ENCODE measurements around the gene PUM1.

DNA sequence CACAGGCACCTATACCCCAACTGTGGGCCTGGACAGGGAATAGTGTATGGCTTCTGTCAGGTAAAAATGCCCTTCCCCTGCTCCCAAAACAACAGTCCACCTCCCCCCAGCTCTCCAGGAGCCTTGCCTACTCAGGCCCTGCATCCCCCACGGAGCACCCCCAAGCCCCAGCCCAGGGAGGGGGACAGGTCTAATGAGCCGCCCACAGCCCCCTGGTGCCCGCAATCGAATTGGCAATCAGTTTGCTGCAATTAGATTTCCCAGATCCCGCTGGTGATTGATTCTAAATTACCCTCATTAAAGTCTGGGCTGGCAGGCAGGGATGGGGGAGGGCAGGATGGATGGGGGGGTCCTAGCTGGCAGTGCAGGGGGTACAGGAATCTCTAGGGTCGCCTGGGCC is 165.0 kb downstream of the PUM1 start:
- TF ChIP-seq EZH2 (IDR thresholded peaks at IDR 0.05; ENCODE audit: insufficient read depth, low read length): no peak
- TF ChIP-seq CTCF (IDR thresholded peaks at IDR 0.05; ENCODE audit: insufficient read depth, low read depth, low read length): no peak

All from astrocyte (in vitro differentiated cells and primary cell).